H1 (cell line): Measurements from ENCODE around the gene ACACA.

Source experiments
- CBX5 ChIP-seq: fragments of 300-800, 300-1000 bp; sonication (generic); IDR thresholded peaks from 2 replicates; pipeline ENCODE4 v1.7.1; 2016; ENCODE audit warnings: antibody characterized with exemption, low read length, low read depth
- CREB1 ChIP-seq: IDR thresholded peaks from 2 replicates; pipeline ENCODE4 v1.6.1; 2012; ENCODE audit warnings: inconsistent platforms
- EZH2 ChIP-seq: fragments of 200-600 bp; sonication (generic); IDR thresholded peaks from 2 replicates; pipeline ENCODE4 v1.7.1; 2012; ENCODE audit warnings: low read depth, mild to moderate bottlenecking, moderate library complexity, low read length, inconsistent platforms; ENCODE audit not compliant: severe bottlenecking
- HDAC2 ChIP-seq, 2 experiments: fragments of 300-600 bp in 1 of 2; sonication (generic) in 1 of 2; IDR thresholded peaks; 2 replicates each; pipeline ENCODE4 v1.6.1; 2011 to 2012; ENCODE audit warnings: low read depth in 2 of 2, low read length in 2 of 2, mild to moderate bottlenecking in 2 of 2, moderate library complexity in 2 of 2, borderline replicate concordance in 1 of 2, inconsistent platforms in 1 of 2
- HDAC6 ChIP-seq: IDR thresholded peaks from one replicate; pipeline ENCODE4 v1.7.1; 2012; ENCODE audit warnings: low read depth, mild to moderate bottlenecking, inconsistent platforms, low read length, moderate library complexity
- POLR2A ChIP-seq, 2 experiments: IDR thresholded peaks; 1 replicate in 1 of 2; 2 replicates in 1 of 2; pipeline ENCODE4 v1.6.1; 2011; ENCODE audit warnings: low read depth in 2 of 2, low read length in 2 of 2, mild to moderate bottlenecking in 2 of 2; ENCODE audit errors: control extremely low read depth in 1 of 2
- SUZ12 ChIP-seq: fragments of 200-600 bp; sonication (generic); IDR thresholded peaks from 2 replicates; pipeline ENCODE4 v1.6.1; 2012; ENCODE audit warnings: mild to moderate bottlenecking, inconsistent platforms, low read length, moderate library complexity, mixed read lengths
- TF ChIP-seq, protein P1 (sequence below), 3 experiments: IDR thresholded peaks; 1 replicate in 2 of 3; 2 replicates in 1 of 3; pipeline versions ENCODE4 v1.5.1 to v1.6.1; 2011; ENCODE audit warnings: low read length in 3 of 3, mild to moderate bottlenecking in 3 of 3, inconsistent platforms in 2 of 3, low read depth in 1 of 3, moderate library complexity in 1 of 3; ENCODE audit not compliant: insufficient read depth in 1 of 3; ENCODE audit errors: control extremely low read depth in 1 of 3

DNA sequence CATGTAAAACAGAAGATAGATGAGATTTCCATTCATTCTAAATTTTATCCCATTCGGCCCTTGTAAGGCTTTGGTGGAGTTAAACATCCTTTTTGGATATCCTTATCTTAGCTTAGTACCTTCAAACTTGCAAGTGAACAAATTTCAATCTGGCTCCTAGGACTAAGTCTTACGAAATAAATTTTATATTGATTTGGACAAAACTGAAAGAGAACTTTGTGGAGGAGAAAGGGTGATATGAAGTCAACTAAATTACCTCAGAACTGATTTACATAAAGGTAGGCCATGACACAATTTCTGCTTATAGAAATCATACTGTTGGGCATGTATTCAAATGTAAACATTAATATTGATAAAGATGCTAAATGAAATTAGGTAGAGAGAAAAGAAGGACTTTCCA is 206.1 kb downstream of the ACACA start:
- no peak for TF ChIP-seq EZH2
- TF ChIP-seq, protein P1, sequence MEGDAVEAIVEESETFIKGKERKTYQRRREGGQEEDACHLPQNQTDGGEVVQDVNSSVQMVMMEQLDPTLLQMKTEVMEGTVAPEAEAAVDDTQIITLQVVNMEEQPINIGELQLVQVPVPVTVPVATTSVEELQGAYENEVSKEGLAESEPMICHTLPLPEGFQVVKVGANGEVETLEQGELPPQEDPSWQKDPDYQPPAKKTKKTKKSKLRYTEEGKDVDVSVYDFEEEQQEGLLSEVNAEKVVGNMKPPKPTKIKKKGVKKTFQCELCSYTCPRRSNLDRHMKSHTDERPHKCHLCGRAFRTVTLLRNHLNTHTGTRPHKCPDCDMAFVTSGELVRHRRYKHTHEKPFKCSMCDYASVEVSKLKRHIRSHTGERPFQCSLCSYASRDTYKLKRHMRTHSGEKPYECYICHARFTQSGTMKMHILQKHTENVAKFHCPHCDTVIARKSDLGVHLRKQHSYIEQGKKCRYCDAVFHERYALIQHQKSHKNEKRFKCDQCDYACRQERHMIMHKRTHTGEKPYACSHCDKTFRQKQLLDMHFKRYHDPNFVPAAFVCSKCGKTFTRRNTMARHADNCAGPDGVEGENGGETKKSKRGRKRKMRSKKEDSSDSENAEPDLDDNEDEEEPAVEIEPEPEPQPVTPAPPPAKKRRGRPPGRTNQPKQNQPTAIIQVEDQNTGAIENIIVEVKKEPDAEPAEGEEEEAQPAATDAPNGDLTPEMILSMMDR (IDR thresholded peaks at IDR 0.05; ENCODE audit: control extremely low read depth in 1 of 3, insufficient read depth in 1 of 3, low read depth in 1 of 3, low read length in 3 of 3), result no peak
- no peak for TF ChIP-seq HDAC6
- no peak for TF ChIP-seq CREB1
- no peak for TF ChIP-seq SUZ12
- TF ChIP-seq CBX5, result no peak
- no peak for TF ChIP-seq HDAC2 (IDR thresholded peaks at IDR 0.05; ENCODE audit: borderline replicate concordance in 1 of 2, low read depth in 2 of 2, low read length in 2 of 2)
- TF ChIP-seq POLR2A (IDR thresholded peaks at IDR 0.05; ENCODE audit: control extremely low read depth in 1 of 2, low read depth in 2 of 2, low read length in 2 of 2), result no peak
